Activated CD4-positive, alpha-beta T cell treated with anti-CD3 and anti-CD28 coated beads for 36 hours (primary cell): ENCODE data around the gene WWP2. TPM values are rescaled to one million over a fixed set of nuclear protein-coding genes. Genes with fewer than 3 reads are reported as not detected.
"Not testable (repeated sequence)": the region's sequence is repeated elsewhere in the genome, so short reads cannot be mapped to it uniquely, and the experiment has no call there.

Experiments
- ATAC-seq: fragments of 200-7000 bp; cut with Tn5 transposase; one replicate; pipeline ENCODE4 v1.10.0; 2021; ENCODE audit warnings: mild to moderate bottlenecking, moderate library complexity
- CTCF ChIA-PET: fragments of 350-600 bp; sonication (Branson Sonifier 250); formaldehyde crosslinking; loops from one replicate; lab custom pipeline; 2021; ENCODE audit warnings: antibody characterized with exemption; lab: Charles Lee
- POLR2A ChIA-PET: fragments of 350-600 bp; sonication (Branson Sonifier 250); formaldehyde crosslinking; loops from one replicate; lab custom pipeline; 2021; ENCODE audit warnings: antibody characterized with exemption, inconsistent platforms; lab: Charles Lee
- DNase-seq: peaks from one replicate; pipeline ENCODE4 v3.0.0-alpha.2; 2020
- H3K27ac Mint-ChIP-seq: one replicate; pipeline ENCODE4 v1.8.0; 2021; ENCODE audit warnings: mixed read lengths
- H3K27me3 Mint-ChIP-seq: one replicate; pipeline ENCODE4 v1.8.0; 2021; ENCODE audit warnings: mixed read lengths
- H3K36me3 Mint-ChIP-seq: one replicate; pipeline ENCODE4 v1.8.0; 2021; ENCODE audit warnings: low read depth, mixed read lengths
- H3K4me1 Mint-ChIP-seq: one replicate; pipeline ENCODE4 v1.8.0; 2021; ENCODE audit warnings: mixed read lengths
- H3K4me3 Mint-ChIP-seq: one replicate; pipeline ENCODE4 v1.8.0; 2021; ENCODE audit warnings: mild to moderate bottlenecking, moderate library complexity, mixed read lengths
- H3K9me3 Mint-ChIP-seq: one replicate; pipeline ENCODE4 v1.8.0; 2021; ENCODE audit warnings: low read depth, mixed read lengths
- intact Hi-C, 2 experiments: fragments of 100-400 bp; cut with DNase I in 1 of 2; cut with micrococcal nuclease in 1 of 2; formaldehyde crosslinking; loops; one replicate each; pipeline versions ENCODE4 v1.14.2 to v1.15.1; 2022 to 2024; cut with DNase I, micrococcal nuclease
- total RNA-seq, 2 experiments: library from RNA; stranded (reverse); gene quantifications; one replicate each; pipeline ENCODE4 v1.2.3, GENCODE V29; 2021

The WWP2 gene
- total RNA-seq, 2 experiments from 2014 or later = 43.3 to 44.6 TPM

DNA sequence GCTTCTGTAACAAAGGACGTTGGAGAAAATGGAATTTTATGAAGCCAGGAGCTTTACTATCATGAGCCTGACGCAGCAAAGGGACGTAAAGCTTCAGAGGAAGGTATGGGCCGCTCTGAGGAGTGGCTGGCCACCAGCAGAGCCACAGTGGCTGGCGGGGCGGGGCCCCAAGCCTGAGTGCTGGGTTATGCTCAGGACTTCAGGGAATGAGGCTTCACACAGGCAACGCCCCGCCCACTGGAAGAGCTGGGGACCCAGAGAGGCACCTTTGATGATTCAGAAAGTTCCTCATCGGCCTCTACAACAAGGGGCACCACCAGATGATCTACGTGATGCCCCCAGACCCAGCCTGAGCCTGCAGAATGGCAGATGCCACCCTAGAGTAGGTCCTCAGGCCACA, 16.2 kb upstream of the WWP2 start:
- H3K27me3 Mint-ChIP-seq = no peaks in the 10 kb centered on the region
- ChIA-PET POLR2A (interaction anchor here (1.2 kb wide), 1 partner anchor 9 kb away, joined by 3 read pairs; the partner anchor contains the start of gene NOB1), CTCF (interaction anchor here (0.8 kb wide), 1 partner anchor 9 kb away, joined by 5 read pairs; the partner anchor contains the start of gene NOB1)
- DNase-seq = no peak
- ATAC-seq = no peak
- intact Hi-C loops = no loop called here
- peaks cover 5% of the 10 kb centered on the region for H3K4me1 Mint-ChIP-seq
- peaks cover 70% of the 10 kb centered on the region for H3K36me3 Mint-ChIP-seq
- no peak overlapping the region for H3K27ac Mint-ChIP-seq
- H3K4me3 Mint-ChIP-seq = no peak overlapping the region
- no peaks in the 10 kb centered on the region for H3K9me3 Mint-ChIP-seq

- ChIA-PET CTCF (no interaction called here), POLR2A (interaction anchor here (1.0 kb wide), 1 partner anchor 8 kb away, joined by 6 read pairs; no protein-coding TSS in a partner anchor)
- no peak overlapping the region for H3K4me3 Mint-ChIP-seq
- intact Hi-C loops = no loop called here
- H3K27ac Mint-ChIP-seq = peak overlapping the region; percentile 65
- no peaks in the 10 kb centered on the region for H3K27me3 Mint-ChIP-seq
- H3K9me3 Mint-ChIP-seq = no peaks in the 10 kb centered on the region
- no peak for ATAC-seq
- peaks cover 72% of the 10 kb centered on the region for H3K36me3 Mint-ChIP-seq
- peaks cover 13% of the 10 kb centered on the region for H3K4me1 Mint-ChIP-seq
- no peak for DNase-seq
Measured at GRCh38 chr16:69747115-69747514, 15.0 kb upstream of the WWP2 start.

- ChIA-PET POLR2A (interaction anchor here (0.6 kb wide), 2 partner anchors 23 to 37 kb away, joined by 3 read pairs; partner anchors contain the start of gene NQO1), CTCF (interaction anchor here (1.1 kb wide), 1 partner anchor 40 kb away, joined by 6 read pairs; no protein-coding TSS in a partner anchor)
- Mint-ChIP-seq H3K27me3 (no peaks in the 10 kb centered on the region), H3K9me3 (no peaks in the 10 kb centered on the region), H3K4me1 (peaks cover 26% of the 10 kb centered on the region), H3K27ac (no peak overlapping the region), H3K4me3 (no peak overlapping the region), H3K36me3 (peaks cover 72% of the 10 kb centered on the region)
- ATAC-seq (no peak), DNase-seq (no peak)
- intact Hi-C loops = no loop called here
Measured at GRCh38 chr16:69748694-69749345, 13.3 kb upstream of the WWP2 start.

- no peaks in the 10 kb centered on the region for H3K9me3 Mint-ChIP-seq
- peaks cover 23% of the 10 kb centered on the region for H3K4me1 Mint-ChIP-seq
- ATAC-seq (no peak), DNase-seq (no peak)
- H3K27me3 Mint-ChIP-seq = no peaks in the 10 kb centered on the region
- H3K36me3 Mint-ChIP-seq = peaks cover 39% of the 10 kb centered on the region
- H3K27ac Mint-ChIP-seq = peak overlapping the region; percentile 98
- ChIA-PET POLR2A (interaction anchor here (1.2 to 1.4 kb wide), 3 partner anchors 9 to 32 kb away, joined by 3 to 5 read pairs (median 4); partner anchors contain the start of gene NQO1), CTCF (interaction anchor here (0.6 to 3.1 kb wide), 29 partner anchors 8 to 881 kb away, joined by 3 to 40 read pairs (median 4); partner anchors contain the start of genes NQO1, TMED6 and WWP2)
- H3K4me3 Mint-ChIP-seq = peak overlapping the region; percentile 96
- intact Hi-C loops = loop anchor here (1.0 to 2.0 kb wide), 6 partner anchors 28 to 443 kb away; partner anchors contain the start of genes NQO1 (in 2 of the 2), NFAT5 (in 1 of the 2) and VPS4A (in 1 of the 2)
Measured at GRCh38 chr16:69754143-69754468, 8.0 kb upstream of the WWP2 start.

- peak; percentile 99 for DNase-seq
- ChIA-PET CTCF (interaction anchor here (0.6 to 3.1 kb wide), 29 partner anchors 8 to 881 kb away, joined by 3 to 40 read pairs (median 4); partner anchors contain the start of genes NQO1, TMED6 and WWP2), POLR2A (interaction anchor here (0.6 to 1.4 kb wide), 4 partner anchors 9 to 358 kb away, joined by 3 to 5 read pairs (median 3); partner anchors contain the start of gene NQO1)
- peak; percentile 98 for ATAC-seq
- Mint-ChIP-seq H3K9me3 (no peaks in the 10 kb centered on the region), H3K4me3 (peak within 1 kb of the TSS; percentile 96), H3K27ac (peak within 1 kb of the TSS; percentile 98), H3K4me1 (peaks cover 21% of the 10 kb centered on the region), H3K27me3 (no peaks in the 10 kb centered on the region), H3K36me3 (peaks cover 34% of the 10 kb centered on the region)
- intact Hi-C loops = loop anchor here (1.0 to 2.0 kb wide), 7 partner anchors 28 to 444 kb away; partner anchors contain the start of genes NQO1 (in 2 of the 2), NFAT5 (in 1 of the 2) and VPS4A (in 1 of the 2)
Measured at GRCh38 chr16:69754469-69755310, 7.4 kb upstream of the WWP2 start, which contains the start of gene NOB1. Gene NOB1 (minus strand): TSS chr16:69754926. CDS start chr16:69754910, 16 bp downstream.

GRCh38 chr16:69756705-69757104, 5.4 kb upstream of the WWP2 start:
- Mint-ChIP-seq H3K9me3 (no peaks in the 10 kb centered on the region), H3K36me3 (peaks cover 22% of the 10 kb centered on the region), H3K27me3 (no peaks in the 10 kb centered on the region), H3K4me3 (no peak overlapping the region), H3K27ac (no peak overlapping the region), H3K4me1 (peaks cover 24% of the 10 kb centered on the region)
- intact Hi-C loops = no loop called here
- no peak for DNase-seq
- ChIA-PET POLR2A (no interaction called here), CTCF (interaction anchor here (1.0 to 1.7 kb wide), 3 partner anchors 12 to 361 kb away, joined by 3 to 5 read pairs (median 4); no protein-coding TSS in a partner anchor)
- no peak for ATAC-seq

DNA sequence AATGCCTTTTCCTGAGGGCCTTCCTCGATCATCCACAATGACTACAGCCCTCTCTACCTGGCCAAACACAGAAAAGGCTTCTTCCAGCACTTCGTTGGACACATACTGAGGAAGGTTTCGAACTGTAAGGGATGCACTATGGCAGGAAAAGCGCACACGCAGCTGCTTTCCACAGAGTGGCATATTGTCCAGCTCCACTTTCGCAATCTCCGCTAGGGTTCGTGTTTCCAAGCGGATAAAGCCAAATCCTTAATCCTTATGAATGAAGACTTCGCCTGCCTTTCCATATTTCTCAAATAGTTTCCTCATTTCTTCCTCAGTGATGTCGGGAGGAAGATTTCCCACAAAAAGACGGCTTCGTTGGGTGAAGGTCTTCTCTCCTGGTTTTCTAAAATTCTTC, 4.8 kb upstream of the WWP2 start:
- H3K9me3 Mint-ChIP-seq, DNase-seq, intact Hi-C loops, H3K27ac Mint-ChIP-seq, ATAC-seq, H3K27me3 Mint-ChIP-seq, H3K4me3 Mint-ChIP-seq, POLR2A ChIA-PET: not testable (repeated sequence)
- CTCF ChIA-PET = interaction anchor here (1.3 to 1.7 kb wide), 3 partner anchors 31 to 361 kb away, joined by 3 to 5 read pairs (median 4); partner anchors contain the start of gene NQO1
- H3K4me1 Mint-ChIP-seq = peaks cover 18% of the 10 kb centered on the region
- peaks cover 15% of the 10 kb centered on the region for H3K36me3 Mint-ChIP-seq

- intact Hi-C loops = loop anchor here in 1 of 2 experiments (1.0 to 5.0 kb wide), 7 partner anchors 37 to 631 kb away; partner anchors contain the start of genes CHTF8, COG8, NFAT5 and NIP7
- DNase-seq (no peak), ATAC-seq (peak; percentile 62)
- H3K9me3 Mint-ChIP-seq = no peaks in the 10 kb centered on the region
- ChIA-PET CTCF (interaction anchor here (0.7 to 2.3 kb wide), 4 partner anchors 9 to 655 kb away, joined by 3 to 8 read pairs (median 4); partner anchors contain the start of gene NOB1), POLR2A (interaction anchor here (0.6 to 1.1 kb wide), 6 partner anchors 8 to 760 kb away, joined by 3 to 4 read pairs (median 3); partner anchors contain the start of genes AARS1 and COG4)
- H3K27ac Mint-ChIP-seq = peak overlapping the region; percentile 98
- no peaks in the 10 kb centered on the region for H3K27me3 Mint-ChIP-seq
- peaks cover 2% of the 10 kb centered on the region for H3K36me3 Mint-ChIP-seq
- H3K4me3 Mint-ChIP-seq = peak overlapping the region; percentile 91
- H3K4me1 Mint-ChIP-seq = peaks cover 43% of the 10 kb centered on the region
Measured at GRCh38 chr16:69762814-69763598, 874 bp downstream of the WWP2 start.

GRCh38 chr16:69763599-69763942, 1.4 kb downstream of the WWP2 start:
- no peak for ATAC-seq
- intact Hi-C loops = loop anchor here in 1 of 2 experiments (2.0 to 5.0 kb wide), 5 partner anchors 199 to 631 kb away; partner anchors contain the start of genes CHTF8, COG8, NFAT5 and NIP7
- Mint-ChIP-seq H3K4me1 (peaks cover 45% of the 10 kb centered on the region), H3K27ac (peak overlapping the region; percentile 98), H3K9me3 (no peaks in the 10 kb centered on the region), H3K4me3 (peak overlapping the region; percentile 91), H3K36me3 (peaks cover 2% of the 10 kb centered on the region), H3K27me3 (no peaks in the 10 kb centered on the region)
- ChIA-PET CTCF (interaction anchor here (1.2 to 2.3 kb wide), 2 partner anchors 10 to 34 kb away, joined by 3 to 8 read pairs; partner anchors contain the start of gene NOB1), POLR2A (interaction anchor here (0.6 to 1.1 kb wide), 5 partner anchors 7 to 759 kb away, joined by 3 to 4 read pairs (median 3); partner anchors contain the start of gene COG4)
- DNase-seq = no peak
